NOMO-1 treated with DMSO at 0.1 percent for 48 hours (cell line): ENCODE measurements around the gene PBX2.

ENCODE experiments used
- DNase-seq: peaks from one replicate; lab custom pipeline; 2025; ENCODE audit not compliant: unreplicated experiment; lab: John Stamatoyannopoulos, UW

Gene PBX2

GRCh38 chr6:32175322-32175710 lies 14.7 kb downstream of the PBX2 start:
- DNase-seq, result no peak

GRCh38 chr6:32174416-32174815 lies 15.6 kb downstream of the PBX2 start:
- no peak for DNase-seq

GRCh38 chr6:32173051-32173727 lies 16.8 kb downstream of the PBX2 start:
- no peak for DNase-seq

GRCh38 chr6:32171234-32171633 lies 18.8 kb downstream of the PBX2 start:
- DNase-seq, result no peak

GRCh38 chr6:32170294-32170693 lies 19.7 kb downstream of the PBX2 start:
- DNase-seq, result no peak

- no peak for DNase-seq
These were observed 21.0 kb downstream of the PBX2 start for GRCh38 chr6:32168807-32169591.

- DNase-seq, result no peak
These were observed 21.7 kb downstream of the PBX2 start for GRCh38 chr6:32168350-32168749.

- DNase-seq, result no peak
These were observed 22.2 kb downstream of the PBX2 start for GRCh38 chr6:32167761-32168262.

GRCh38 chr6:32167154-32167760 lies 22.7 kb downstream of the PBX2 start:
- no peak for DNase-seq

GRCh38 chr6:32166411-32167061 lies 23.5 kb downstream of the PBX2 start:
- DNase-seq, result no peak

- no peak for DNase-seq
These were observed 25.7 kb downstream of the PBX2 start, which contains the start of gene EGFL8 for GRCh38 chr6:32164295-32164694. Gene EGFL8, plus strand, starts transcription at chr6:32164595. Its CDS starts 1,571 bp downstream, at chr6:32166166.

GRCh38 chr6:32163559-32164258 lies 26.3 kb downstream of the PBX2 start:
- no peak for DNase-seq

GRCh38 chr6:32158052-32158451 lies 31.9 kb downstream of the PBX2 start:
- no peak for DNase-seq

- no peak for DNase-seq
These were observed 33.1 kb downstream of the PBX2 start for GRCh38 chr6:32156891-32157290.

GRCh38 chr6:32154514-32155161 lies 35.4 kb downstream of the PBX2 start:
- peak; percentile 69 for DNase-seq

GRCh38 chr6:32153564-32154513 lies 36.2 kb downstream of the PBX2 start, which contains the start of gene PPT2:
Gene PPT2, plus strand, starts transcription at chr6:32154141. Its CDS starts 454 bp downstream, at chr6:32154595.
- peak; percentile 66 for DNase-seq

- DNase-seq, result no peak
These were observed 37.0 kb downstream of the PBX2 start for GRCh38 chr6:32152769-32153563.
